GM18505 (cell line): Measurements from ENCODE around the gene DHCR7.

Experiments used
- ATAC-seq: cut with Tn5 transposase; IDR thresholded peaks from one replicate; pipeline ENCODE4 v1.9.1; 2021; ENCODE audit not compliant: unreplicated experiment
- POLR2A ChIP-seq: IDR thresholded peaks from 4 replicates; pipeline ENCODE4 v1.6.1; 2011; ENCODE audit warnings: borderline replicate concordance; ENCODE audit not compliant: insufficient read depth, insufficient read length; ENCODE audit errors: extremely low read depth

DHCR7 gene

GRCh38 chr11:71420455-71421241, 27.5 kb downstream of the DHCR7 start:
- ATAC-seq, result no peak
- no peak for TF ChIP-seq POLR2A

- no peak for TF ChIP-seq POLR2A
- ATAC-seq, result no peak
Observed at GRCh38 chr11:71418643-71419042, 29.6 kb downstream of the DHCR7 start.

GRCh38 chr11:71414645-71415044, 33.5 kb downstream of the DHCR7 start:
- TF ChIP-seq POLR2A, result no peak

GRCh38 chr11:71410363-71410966, 37.7 kb downstream of the DHCR7 start:
- no peak for TF ChIP-seq POLR2A
- ATAC-seq, result no peak

More at GRCh38 chr11:71414645-71415044, 33.5 kb downstream of the DHCR7 start:
- no peak for ATAC-seq

- no peak for ATAC-seq
- TF ChIP-seq POLR2A, result no peak
Observed at GRCh38 chr11:71408826-71409225, 39.4 kb downstream of the DHCR7 start.

- no peak for ATAC-seq
- no peak for TF ChIP-seq POLR2A
Observed at GRCh38 chr11:71407356-71407755, 40.8 kb downstream of the DHCR7 start.

GRCh38 chr11:71406681-71407080, 41.5 kb downstream of the DHCR7 start:
- TF ChIP-seq POLR2A, result no peak
- ATAC-seq, result no peak

GRCh38 chr11:71404209-71404608, 44.0 kb downstream of the DHCR7 start:
- no peak for TF ChIP-seq POLR2A
- no peak for ATAC-seq

- no peak for TF ChIP-seq POLR2A
- no peak for ATAC-seq
Observed at GRCh38 chr11:71402878-71403277, 45.3 kb downstream of the DHCR7 start.

GRCh38 chr11:71400216-71400615, 48.0 kb downstream of the DHCR7 start:
- no peak for TF ChIP-seq POLR2A
- no peak for ATAC-seq

GRCh38 chr11:71399341-71399740, 48.9 kb downstream of the DHCR7 start:
- ATAC-seq, result no peak
- TF ChIP-seq POLR2A, result no peak

GRCh38 chr11:71397961-71398360, 50.2 kb downstream of the DHCR7 start:
- TF ChIP-seq POLR2A, result no peak
- no peak for ATAC-seq

- ATAC-seq, result no peak
- no peak for TF ChIP-seq POLR2A
Observed at GRCh38 chr11:71397331-71397860, 50.8 kb downstream of the DHCR7 start.

- TF ChIP-seq POLR2A, result no peak
- ATAC-seq, result no peak
Observed at GRCh38 chr11:71396548-71397123, 51.6 kb downstream of the DHCR7 start.
